HG02588 (cell line): ENCODE measurements around the gene CEBPE.

ENCODE experiments used
- ATAC-seq: cut with Tn5 transposase; IDR thresholded peaks from one replicate; pipeline ENCODE4 v1.9.1; 2021; ENCODE audit warnings: mild to moderate bottlenecking, moderate library complexity; ENCODE audit not compliant: unreplicated experiment

The CEBPE gene

GRCh38 chr14:23104591-23105347, 14.3 kb downstream of the CEBPE start, which contains the start of gene CIROP:
CIROP (minus strand) TSS chr14:23104989; CDS start chr14:23104920, 69 bp downstream.
- no peak for ATAC-seq

- ATAC-seq = no peak
These were observed 14.9 kb downstream of the CEBPE start for GRCh38 chr14:23104070-23104590.

GRCh38 chr14:23103581-23103980, 15.5 kb downstream of the CEBPE start:
- no peak for ATAC-seq

GRCh38 chr14:23102801-23103200, 16.3 kb downstream of the CEBPE start:
- no peak for ATAC-seq

GRCh38 chr14:23101986-23102625, 16.9 kb downstream of the CEBPE start:
- ATAC-seq = no peak

GRCh38 chr14:23101213-23101970, 17.7 kb downstream of the CEBPE start:
- ATAC-seq = no peak

GRCh38 chr14:23099212-23099861, 19.7 kb downstream of the CEBPE start:
- no peak for ATAC-seq

- ATAC-seq = no peak
These were observed 21.3 kb downstream of the CEBPE start for GRCh38 chr14:23097786-23098185.

GRCh38 chr14:23095196-23096108, 23.6 kb downstream of the CEBPE start, which contains the start of gene C14orf119:
C14orf119 (plus strand) TSS chr14:23095505; CDS start chr14:23097659, 2,154 bp downstream.
- peak; percentile 87 for ATAC-seq

GRCh38 chr14:23094666-23095195, 24.3 kb downstream of the CEBPE start, which contains the start of gene ACIN1:
ACIN1 (minus strand) TSS chr14:23095136; CDS start chr14:23095112, 24 bp downstream.
- peak; percentile 35 for ATAC-seq

GRCh38 chr14:23093991-23094665, 24.9 kb downstream of the CEBPE start:
- no peak for ATAC-seq

- no peak for ATAC-seq
These were observed 25.5 kb downstream of the CEBPE start for GRCh38 chr14:23093526-23093925.

GRCh38 chr14:23093104-23093503, 26.0 kb downstream of the CEBPE start:
- no peak for ATAC-seq

- ATAC-seq = no peak
These were observed 27.5 kb downstream of the CEBPE start for GRCh38 chr14:23091294-23092225.

- ATAC-seq = no peak
These were observed 28.8 kb downstream of the CEBPE start for GRCh38 chr14:23090254-23090636.

- no peak for ATAC-seq
These were observed 29.4 kb downstream of the CEBPE start for GRCh38 chr14:23089498-23090253.

- ATAC-seq = no peak
These were observed 32.5 kb downstream of the CEBPE start for GRCh38 chr14:23086565-23086964.
